OCI-M1 (cell line): ENCODE measurements around the gene DGCR8.

Experiments
- DNase-seq: peaks from one replicate; lab custom pipeline; 2025; lab: John Stamatoyannopoulos, UW

The DGCR8 gene

GRCh38 chr22:20052309-20053259, 27.5 kb upstream of the DGCR8 start:
- DNase-seq, result no peak

DNA sequence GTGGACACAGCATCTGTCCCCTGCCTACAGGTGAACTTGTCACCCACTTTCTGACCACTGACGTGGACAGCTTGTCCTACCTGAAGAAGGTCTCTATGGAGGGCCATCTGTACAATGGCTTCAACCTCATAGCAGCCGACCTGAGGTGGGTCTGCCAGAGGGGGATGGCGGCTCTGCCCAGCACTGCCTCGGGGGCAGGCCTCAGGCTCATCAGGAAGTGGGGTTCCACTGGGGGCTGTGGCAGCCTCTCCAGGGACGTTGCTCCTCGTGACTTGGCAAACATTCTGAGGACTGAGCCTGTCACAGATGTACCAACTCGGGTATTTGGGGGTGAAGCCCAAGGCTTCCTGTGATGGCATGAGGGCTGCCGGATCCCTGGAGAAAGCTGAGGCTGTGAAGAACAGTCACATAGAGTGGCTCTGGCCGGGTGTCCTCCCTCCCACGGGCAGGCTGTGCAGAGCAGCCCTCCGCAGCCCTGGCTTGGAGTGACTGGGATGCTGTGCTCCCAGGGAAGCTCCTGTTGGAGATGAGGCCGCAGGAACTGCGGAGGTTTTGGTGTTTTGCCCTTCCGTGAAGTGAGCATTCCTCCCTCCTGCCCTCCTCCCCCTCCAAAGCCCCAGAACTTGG, 26.5 kb upstream of the DGCR8 start:
- DNase-seq, result no peak

DNA sequence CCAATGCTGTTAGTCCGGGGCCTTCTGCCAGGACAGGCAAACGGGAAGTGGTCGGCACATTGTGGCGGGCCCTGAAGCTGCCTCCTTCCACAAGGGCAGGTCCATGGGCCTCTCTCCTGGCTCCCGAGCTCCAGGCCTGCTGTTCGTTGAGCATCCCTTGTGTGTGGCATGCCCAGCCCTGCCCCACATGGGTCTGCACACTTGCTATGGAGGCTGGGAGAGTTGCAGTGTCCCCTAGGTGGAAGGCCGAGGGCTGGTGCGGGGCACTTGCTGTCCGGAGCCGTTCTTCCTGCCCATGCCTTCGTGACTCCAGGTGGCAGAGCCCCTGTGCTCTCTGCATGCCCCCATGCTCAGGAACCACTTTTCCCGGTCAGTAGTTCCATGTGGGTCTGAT, 26.0 kb upstream of the DGCR8 start:
- no peak for DNase-seq

DNA sequence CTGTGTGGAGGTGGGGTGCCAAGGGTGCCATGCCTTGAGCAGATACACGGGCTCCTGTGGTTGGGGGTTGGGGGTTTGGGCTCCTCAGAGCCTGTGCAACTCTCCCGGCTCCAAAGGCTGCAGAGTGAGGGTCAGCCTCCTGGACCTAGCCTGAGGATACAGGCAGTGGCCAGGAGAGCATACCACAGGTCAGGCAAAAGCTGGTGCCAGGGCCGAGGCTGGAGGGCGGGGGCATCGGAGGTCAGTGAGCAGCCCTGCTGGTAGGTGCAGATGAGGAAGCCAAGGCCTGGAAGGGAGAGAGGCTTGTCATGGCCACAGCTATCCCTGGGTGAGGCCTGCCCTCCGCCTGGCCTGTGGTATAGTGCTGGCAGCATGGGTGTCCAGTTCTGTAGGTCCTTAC, 25.6 kb upstream of the DGCR8 start:
- no peak for DNase-seq

- DNase-seq, result no peak
These were observed 24.9 kb upstream of the DGCR8 start for GRCh38 chr22:20055144-20055543.

DNA sequence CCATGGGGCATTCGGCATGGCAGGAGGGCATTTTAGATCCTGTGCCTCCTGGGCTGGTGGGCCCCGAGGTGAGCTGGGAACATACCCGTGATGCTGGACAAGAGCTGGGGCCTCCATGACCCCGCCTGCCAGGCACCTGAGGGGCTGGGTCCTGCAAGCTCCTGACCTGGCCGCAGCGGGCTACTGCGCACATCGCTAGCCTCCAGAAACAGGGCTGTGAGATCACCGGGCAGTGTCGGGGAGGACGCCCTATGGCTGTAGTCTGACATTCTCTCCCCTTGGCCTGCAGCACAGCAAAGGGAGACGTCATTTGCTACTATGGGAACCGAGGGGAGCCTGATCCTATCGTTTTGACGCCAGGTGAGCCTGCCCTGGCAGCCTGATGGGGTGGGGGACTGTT, 24.4 kb upstream of the DGCR8 start:
- DNase-seq, result no peak

DNA sequence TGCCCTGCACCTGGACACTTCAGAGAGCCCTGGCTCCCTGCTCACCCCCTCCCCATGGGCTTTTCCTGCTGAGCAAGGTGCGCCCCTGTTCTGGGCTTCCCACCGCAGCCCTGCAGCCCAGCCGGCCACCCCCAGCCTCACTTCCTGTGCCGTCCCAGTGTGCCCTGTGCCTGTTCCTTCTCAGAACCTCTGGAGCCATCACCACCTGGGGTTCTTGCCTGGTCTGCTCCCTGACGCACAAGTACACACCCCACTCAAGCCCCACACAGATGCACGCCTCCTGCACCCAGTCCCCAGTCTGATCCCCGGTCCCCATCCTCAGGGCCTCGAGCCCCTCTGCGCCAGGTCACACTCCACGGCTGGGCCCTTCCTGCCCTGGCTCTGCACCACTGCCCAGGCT, 23.9 kb upstream of the DGCR8 start:
- DNase-seq, result no peak

GRCh38 chr22:20056696-20057386, 23.2 kb upstream of the DGCR8 start:
- DNase-seq, result no peak

- DNase-seq, result no peak
These were observed 22.3 kb upstream of the DGCR8 start for GRCh38 chr22:20057596-20058268.

GRCh38 chr22:20058989-20059770, 20.9 kb upstream of the DGCR8 start:
- DNase-seq, result peak; percentile 92

GRCh38 chr22:20060700-20061480, 19.2 kb upstream of the DGCR8 start:
- no peak for DNase-seq

DNA sequence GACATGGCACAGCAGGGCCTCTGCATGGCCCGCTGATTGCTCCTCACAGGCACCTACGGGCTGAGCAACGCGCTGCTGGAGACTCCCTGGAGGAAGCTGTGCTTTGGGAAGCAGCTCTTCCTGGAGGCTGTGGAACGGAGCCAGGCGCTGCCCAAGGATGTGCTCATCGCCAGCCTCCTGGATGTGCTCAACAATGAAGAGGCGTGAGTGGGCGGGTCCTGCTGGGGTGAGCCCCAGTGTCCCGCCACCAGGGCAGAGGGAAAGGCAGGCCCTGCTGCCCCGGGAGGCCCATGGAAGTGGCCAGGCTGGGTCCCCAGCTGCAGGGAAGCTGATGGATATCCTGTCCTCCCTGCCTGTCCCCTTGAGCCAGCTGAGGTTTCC, 18.6 kb upstream of the DGCR8 start:
- no peak for DNase-seq

DNA sequence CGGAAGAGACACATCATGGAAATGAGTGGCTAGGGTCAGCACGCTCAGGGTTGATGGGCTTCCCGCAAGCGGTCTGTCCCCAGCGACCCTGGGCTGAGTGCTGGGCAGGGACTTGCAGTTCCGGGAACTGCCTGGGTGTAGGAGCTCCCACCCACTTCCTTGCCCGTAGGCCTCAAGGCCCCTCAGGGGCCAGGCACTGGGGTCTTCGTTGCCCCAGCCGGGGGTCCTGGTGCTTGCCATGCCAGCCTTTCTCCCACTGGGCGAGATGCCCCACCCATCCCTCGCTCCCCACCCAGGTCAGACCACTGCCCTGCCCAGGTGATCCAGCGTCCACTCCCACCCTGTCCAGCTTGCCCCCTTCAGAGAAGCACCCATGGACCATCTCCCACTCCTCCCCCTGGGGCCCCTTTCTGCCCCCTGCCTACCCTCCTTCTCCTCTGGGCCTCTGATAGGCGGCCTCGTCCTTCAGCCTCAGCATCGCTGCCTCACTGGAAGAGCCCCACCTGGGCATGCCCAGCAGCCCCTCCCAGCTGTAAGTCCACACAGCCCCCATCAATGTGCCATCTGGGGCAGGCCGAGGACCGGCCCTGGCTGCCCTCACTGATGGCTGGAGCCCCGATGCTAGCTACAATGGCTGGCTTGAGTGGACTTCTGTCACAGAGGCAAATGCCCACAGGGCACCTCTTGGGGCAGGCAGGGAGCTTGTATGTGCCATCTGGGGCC, 17.8 kb upstream of the DGCR8 start:
- no peak for DNase-seq

- no peak for DNase-seq
These were observed 17.3 kb upstream of the DGCR8 start for GRCh38 chr22:20062766-20063083.

DNA sequence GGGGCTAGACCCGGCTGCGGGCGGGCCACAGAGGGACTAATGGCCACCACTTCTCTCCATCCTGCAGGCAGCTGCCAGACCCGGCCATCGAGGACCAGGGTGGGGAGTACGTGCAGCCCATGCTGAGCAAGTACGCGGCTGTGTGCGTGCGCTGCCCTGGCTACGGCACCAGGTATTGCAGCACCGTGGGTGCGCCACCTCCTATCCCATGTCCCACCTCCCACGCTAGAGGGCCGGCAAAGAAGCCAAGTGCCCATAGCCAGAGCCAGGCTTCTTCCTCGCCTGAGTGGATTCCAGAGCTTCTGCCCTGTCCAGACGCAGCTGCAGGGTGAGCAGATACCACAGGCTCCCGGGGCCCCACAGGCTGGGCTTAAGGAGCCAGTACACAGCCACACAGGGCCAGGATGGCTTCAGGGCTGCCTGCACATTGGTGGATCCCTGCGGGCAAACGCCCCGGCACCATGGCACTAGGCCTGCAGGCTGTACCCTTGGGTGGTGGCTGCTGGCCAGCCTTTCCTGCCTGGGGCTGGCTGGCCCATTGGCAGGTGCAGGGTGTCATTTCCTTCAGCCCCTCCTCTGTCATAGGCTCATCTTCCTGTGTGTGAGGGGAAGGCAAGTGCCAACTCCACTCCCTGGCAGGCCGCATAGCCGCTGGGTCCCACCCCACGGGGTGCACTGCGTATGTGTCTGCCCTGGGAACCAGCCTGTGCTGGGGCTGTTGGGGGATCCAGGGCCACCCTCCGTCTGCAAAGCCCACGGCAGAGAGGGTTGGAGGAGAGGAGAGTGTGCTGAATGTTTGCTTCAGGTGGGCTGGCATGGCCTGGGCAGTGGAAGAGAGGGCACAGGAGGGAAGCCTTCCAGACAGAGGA, 16.5 kb upstream of the DGCR8 start:
- no peak for DNase-seq

DNA sequence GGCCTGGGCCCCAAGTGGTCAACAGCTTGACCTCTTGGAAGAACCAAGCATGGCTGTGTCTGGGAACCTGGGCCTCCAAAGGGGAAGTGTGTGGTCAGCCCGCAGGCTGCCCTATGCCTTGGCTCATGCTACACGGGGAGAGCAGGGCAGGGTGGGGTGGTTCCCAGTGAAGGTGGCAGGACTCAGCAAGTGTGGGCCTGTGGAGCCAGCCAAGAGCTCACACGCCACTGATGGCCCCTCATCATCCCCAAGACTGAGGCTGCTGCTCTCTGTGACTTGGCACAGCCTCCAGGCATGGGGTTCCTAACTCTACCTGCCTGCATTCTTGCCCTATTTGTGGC, 15.9 kb upstream of the DGCR8 start:
- peak; percentile 45 for DNase-seq

DNA sequence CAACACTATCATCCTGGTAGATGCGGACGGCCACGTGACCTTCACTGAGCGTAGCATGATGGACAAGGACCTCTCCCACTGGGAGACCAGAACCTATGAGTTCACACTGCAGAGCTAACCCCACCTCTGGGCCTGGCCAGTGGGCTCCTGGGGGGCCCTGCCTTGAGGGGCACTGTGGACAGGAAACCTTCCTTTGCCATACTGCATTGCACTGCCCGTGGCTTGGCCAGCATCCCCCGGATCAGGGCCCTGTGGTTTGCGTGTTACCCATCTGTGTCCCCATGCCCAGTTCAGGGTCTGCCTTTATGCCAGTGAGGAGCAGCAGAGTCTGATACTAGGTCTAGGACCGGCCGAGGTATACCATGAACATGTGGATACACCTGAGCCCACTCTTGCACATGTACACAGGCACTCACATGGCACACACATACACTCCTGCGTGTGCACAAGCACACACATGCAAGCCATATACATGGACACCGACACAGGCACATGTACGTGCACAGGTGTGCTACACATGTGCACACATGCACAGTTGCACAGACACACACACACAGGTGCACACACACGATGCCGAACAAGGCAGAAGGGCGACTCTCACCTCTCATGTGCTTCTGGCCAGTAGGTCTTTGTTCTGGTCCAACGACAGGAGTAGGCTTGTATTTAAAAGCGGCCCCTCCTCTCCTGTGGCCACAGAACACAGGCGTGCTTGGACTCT, 15.3 kb upstream of the DGCR8 start:
- no peak for DNase-seq

GRCh38 chr22:20065896-20066616, 14.0 kb upstream of the DGCR8 start:
- no peak for DNase-seq
